Sigmoid colon (tissue), 7 donors: Measurements from ENCODE around the gene FAM13A. TPM values are rescaled to one million over a fixed set of nuclear protein-coding genes. Genes with fewer than 3 reads are reported as not detected.

Experiments
- DNase-seq: peaks from one replicate; pipeline ENCODE4 v3.0.0-alpha.2; 2019
- H3K27ac ChIP-seq, 4 donors: fragments of 200-600 bp; sonication (generic); one replicate each; pipeline ENCODE4 v1.5.1; 2016 to 2019; ENCODE audit warnings: mild to moderate bottlenecking in 1 of 4
- H3K27me3 ChIP-seq, 3 donors: fragments of 200-600 bp; sonication (generic); one replicate each; pipeline ENCODE4 v1.5.1; 2019; ENCODE audit warnings: mild to moderate bottlenecking in 1 of 3
- H3K36me3 ChIP-seq, 4 donors: fragments of 200-600 bp; sonication (generic); one replicate each; pipeline ENCODE4 v1.5.1; 2016 to 2019
- H3K4me1 ChIP-seq, 4 donors: fragments of 200-600 bp; sonication (generic); one replicate each; pipeline ENCODE4 v1.5.1; 2017 to 2019
- H3K4me3 ChIP-seq, 4 donors: fragments of 200-600 bp; sonication (generic); one replicate each; pipeline ENCODE4 v1.5.1; 2017 to 2019; ENCODE audit warnings: mild to moderate bottlenecking in 2 of 4, moderate library complexity in 1 of 4
- H3K9me3 ChIP-seq, 4 donors: fragments of 200-600 bp in 3 of 4; sonication (generic) in 3 of 4; one replicate each; pipeline versions ENCODE4 v1.5.1 to v1.6.1; 2013 to 2019
- EP300 ChIP-seq, 4 donors: sonication (generic); formaldehyde crosslinking; IDR thresholded peaks; one replicate each; pipeline ENCODE4 v1.6.1; 2017; ENCODE audit warnings: antibody characterized with exemption in 4 of 4
- POLR2A ChIP-seq, 2 donors: fragments of 450-650 bp; IDR thresholded peaks; one replicate each; pipeline ENCODE4 v1.6.1; 2016; ENCODE audit warnings: antibody characterized with exemption in 2 of 2, mild to moderate bottlenecking in 2 of 2, moderate library complexity in 2 of 2
- POLR2AphosphoS5 ChIP-seq, 4 donors: sonication (generic); formaldehyde crosslinking; IDR thresholded peaks; one replicate each; pipeline ENCODE4 v1.6.1; 2017; ENCODE audit warnings: antibody characterized with exemption in 4 of 4
- WGBS, 2 donors: extraction: QIAGEN DNeasy Blood & Tissue Kit; methylation state at CpG; one replicate each; pipeline ENCODE4 v1.1.7; 2013; 5-methylcytosine and 5-hydroxymethylcytosine counted together
- intact Hi-C: fragments of 100-400 bp; cut with DNase I; formaldehyde crosslinking; loops from one replicate; pipeline ENCODE4 v1.15.1; 2023
- polyA plus RNA-seq, 3 donors: library from polyadenylated mRNA; stranded (reverse); fragments of 200-250 nt; gene quantifications; one replicate each; pipeline ENCODE4 v1.2.3, GENCODE V29; 2013
- total RNA-seq, 4 donors: library from RNA; depleted of rRNA; stranded (reverse); fragments of >200 nt; gene quantifications; one replicate each; pipeline ENCODE4 v1.1.0, GENCODE V29; 2016
- TF ChIP-seq, protein P1 (sequence below), 4 experiments: fragments of 450-650 bp in 3 of 4; fragments of 200-600 bp in 1 of 4; IDR thresholded peaks; one replicate each; pipeline ENCODE4 v1.5.1; 2016 to 2019; ENCODE audit warnings: antibody characterized with exemption in 4 of 4, mild to moderate bottlenecking in 3 of 4, moderate library complexity in 2 of 4
- donor health status: healthy with polysubstance abuse.
- donor health status: Bipolar disorder and iron deficiency.
- donor health status: healthy.

Gene FAM13A
- total and polyA plus RNA-seq, 7 donors, result 9.9 to 49.7 (median 41.1) TPM

DNA sequence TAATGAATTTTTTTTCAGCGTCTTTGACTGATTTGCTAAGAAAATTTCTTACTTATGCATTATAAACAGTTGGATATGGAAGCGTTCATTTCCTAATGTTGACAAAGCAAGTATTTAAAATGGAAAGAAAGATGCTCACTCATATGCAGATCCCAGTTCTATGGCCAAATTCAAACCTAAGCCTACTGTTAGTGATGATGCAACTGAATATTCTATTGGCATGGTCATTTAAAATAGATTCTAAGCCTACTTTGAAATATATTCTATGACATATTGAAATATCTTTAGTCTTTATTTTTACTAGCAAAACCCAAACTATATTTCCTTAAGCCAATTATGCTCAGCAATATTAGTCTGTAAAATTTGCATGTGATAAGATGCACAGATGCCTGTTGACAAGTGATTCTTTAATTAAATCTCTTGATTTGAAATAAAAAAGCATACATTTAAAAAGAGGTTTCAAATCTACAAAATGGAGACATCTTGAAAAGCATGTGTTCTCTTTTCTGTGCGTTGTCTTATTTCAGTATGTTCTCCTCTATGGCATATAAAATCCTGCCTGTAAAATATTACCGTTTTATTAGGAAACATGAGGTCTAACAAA lies 262.8 kb downstream of the FAM13A start:
- intact Hi-C loops, result no loop called here
- H3K27ac ChIP-seq, result no peak overlapping the region
- H3K27me3 ChIP-seq, result no peaks in the 10 kb centered on the region

DNA sequence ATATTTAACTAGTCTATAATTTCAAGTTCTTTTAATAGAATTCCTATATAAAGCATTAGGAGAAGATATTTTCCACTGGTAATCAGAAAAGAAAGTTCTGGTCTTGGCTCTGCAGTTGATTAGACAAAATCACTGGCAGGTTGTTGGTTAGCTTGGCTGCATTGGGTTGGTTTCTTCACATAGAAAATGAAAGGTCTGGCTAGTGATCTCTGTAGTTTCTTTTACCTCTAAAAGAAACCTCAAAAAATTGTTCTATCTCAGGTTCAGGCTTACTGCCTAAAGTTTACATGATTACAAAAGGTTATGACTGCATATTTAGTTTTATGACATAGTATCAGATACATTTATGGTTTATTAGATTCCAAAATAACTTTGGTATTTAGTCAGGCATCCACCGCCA lies 263.5 kb downstream of the FAM13A start:
- peaks cover 0 to 20% (median 13%) of the 10 kb centered on the region in 4 donors for H3K4me1 ChIP-seq
- 89 to 95% methylated on average over 1 of the region's 1 CpG for WGBS, 2 donors
- no peak for DNase-seq
- H3K27ac ChIP-seq, result peak overlapping the region in 2 of 4 donors; percentile 72
- H3K27me3 ChIP-seq, result no peaks in the 10 kb centered on the region
- H3K36me3 ChIP-seq, result peaks cover 0 to 17% (median 7%) of the 10 kb centered on the region in 4 donors
- no peak overlapping the region for H3K4me3 ChIP-seq
- intact Hi-C loops, result no loop called here
- TF ChIP-seq POLR2A (IDR thresholded peaks at IDR 0.05) (no peak), POLR2AphosphoS5 (IDR thresholded peaks at IDR 0.05) (no peak), EP300 (IDR thresholded peaks at IDR 0.05) (no peak)
- TF ChIP-seq, protein P1, sequence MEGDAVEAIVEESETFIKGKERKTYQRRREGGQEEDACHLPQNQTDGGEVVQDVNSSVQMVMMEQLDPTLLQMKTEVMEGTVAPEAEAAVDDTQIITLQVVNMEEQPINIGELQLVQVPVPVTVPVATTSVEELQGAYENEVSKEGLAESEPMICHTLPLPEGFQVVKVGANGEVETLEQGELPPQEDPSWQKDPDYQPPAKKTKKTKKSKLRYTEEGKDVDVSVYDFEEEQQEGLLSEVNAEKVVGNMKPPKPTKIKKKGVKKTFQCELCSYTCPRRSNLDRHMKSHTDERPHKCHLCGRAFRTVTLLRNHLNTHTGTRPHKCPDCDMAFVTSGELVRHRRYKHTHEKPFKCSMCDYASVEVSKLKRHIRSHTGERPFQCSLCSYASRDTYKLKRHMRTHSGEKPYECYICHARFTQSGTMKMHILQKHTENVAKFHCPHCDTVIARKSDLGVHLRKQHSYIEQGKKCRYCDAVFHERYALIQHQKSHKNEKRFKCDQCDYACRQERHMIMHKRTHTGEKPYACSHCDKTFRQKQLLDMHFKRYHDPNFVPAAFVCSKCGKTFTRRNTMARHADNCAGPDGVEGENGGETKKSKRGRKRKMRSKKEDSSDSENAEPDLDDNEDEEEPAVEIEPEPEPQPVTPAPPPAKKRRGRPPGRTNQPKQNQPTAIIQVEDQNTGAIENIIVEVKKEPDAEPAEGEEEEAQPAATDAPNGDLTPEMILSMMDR (IDR thresholded peaks at IDR 0.05), result no peak
- H3K9me3 ChIP-seq, result peaks cover 0 to 2% (median 0%) of the 10 kb centered on the region in 4 donors

More for the DNA sequence above, 262.8 kb downstream of the FAM13A start:
- Histone ChIP-seq H3K9me3 (peaks cover 0 to 2% (median 0%) of the 10 kb centered on the region in 4 donors), H3K4me3 (no peak overlapping the region), H3K36me3 (peaks cover 0 to 11% (median 6%) of the 10 kb centered on the region in 4 donors), H3K4me1 (peaks cover 0 to 20% (median 13%) of the 10 kb centered on the region in 4 donors)
- TF ChIP-seq, protein P1 (IDR thresholded peaks at IDR 0.05), result no peak
- TF ChIP-seq POLR2AphosphoS5 (IDR thresholded peaks at IDR 0.05), result no peak
- DNase-seq, result no peak
- WGBS, 2 donors, result 95 to 96% methylated on average over 4 of the region's 4 CpGs

DNA sequence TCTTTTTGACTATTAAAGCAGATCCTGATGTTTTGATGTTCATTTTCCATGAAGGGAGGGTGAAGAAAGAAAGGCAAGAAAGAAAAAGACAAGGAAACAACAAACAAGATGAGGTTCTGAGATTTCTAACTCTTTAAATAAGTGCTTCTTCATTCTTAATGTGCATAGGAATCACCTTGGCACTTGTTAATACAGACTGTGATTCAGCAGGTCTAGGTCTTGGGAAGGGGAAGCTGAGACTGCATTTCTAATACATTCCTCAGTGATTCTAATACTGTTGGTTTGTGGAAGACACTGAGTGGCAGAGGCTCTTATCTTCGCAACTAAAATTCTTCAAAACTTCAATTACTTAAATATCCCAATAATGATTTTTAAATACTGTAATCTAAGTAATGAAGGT lies 264.2 kb downstream of the FAM13A start:
- intact Hi-C loops, result no loop called here
- H3K9me3 ChIP-seq, result peaks cover 0 to 2% (median 0%) of the 10 kb centered on the region in 4 donors
- no peak for DNase-seq
- no peak for TF ChIP-seq POLR2AphosphoS5 (IDR thresholded peaks at IDR 0.05)
- TF ChIP-seq, protein P1 (IDR thresholded peaks at IDR 0.05), result no peak
- no peak for TF ChIP-seq EP300 (IDR thresholded peaks at IDR 0.05)
- TF ChIP-seq POLR2A (IDR thresholded peaks at IDR 0.05), result no peak
- peak overlapping the region in 3 of 4 donors; percentile 14 to 72 (median 72) for H3K27ac ChIP-seq
- H3K27me3 ChIP-seq, result no peaks in the 10 kb centered on the region
- H3K36me3 ChIP-seq, result peaks cover 0 to 23% (median 7%) of the 10 kb centered on the region in 4 donors
- no peak overlapping the region for H3K4me3 ChIP-seq
- H3K4me1 ChIP-seq, result peaks cover 0 to 20% (median 13%) of the 10 kb centered on the region in 4 donors
- WGBS, 2 donors, result 96 to 98% methylated on average over 1 of the region's 1 CpG

DNA sequence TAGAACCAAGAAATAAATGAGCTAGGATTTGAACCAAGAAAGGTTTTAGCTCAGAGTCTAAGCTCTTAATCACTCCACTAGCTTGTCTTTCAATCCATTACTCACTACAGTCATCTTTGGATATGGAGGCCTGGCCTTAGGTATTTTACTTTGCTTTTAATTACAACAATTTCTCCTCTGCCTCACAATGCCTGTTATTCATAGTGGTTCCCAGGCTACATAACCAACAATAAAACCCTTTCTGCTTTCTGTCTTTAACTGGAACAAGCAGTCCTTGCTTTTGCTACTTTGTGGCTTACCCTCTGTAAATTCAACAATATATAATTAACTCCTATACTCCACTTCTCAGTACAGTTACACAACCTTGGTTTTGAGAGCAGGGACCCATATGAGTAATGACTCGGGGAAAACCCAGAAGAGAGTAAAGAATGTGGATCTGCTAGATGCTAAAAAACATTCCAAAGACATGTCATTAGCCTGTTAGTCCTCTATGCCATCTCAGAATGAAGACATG lies 264.7 kb downstream of the FAM13A start:
- no peak for TF ChIP-seq POLR2A (IDR thresholded peaks at IDR 0.05)
- TF ChIP-seq POLR2AphosphoS5 (IDR thresholded peaks at IDR 0.05), result peak in 1 of 4 donors; percentile 38
- no peak for TF ChIP-seq EP300 (IDR thresholded peaks at IDR 0.05)
- TF ChIP-seq, protein P1 (IDR thresholded peaks at IDR 0.05), result no peak
- peaks cover 0 to 28% (median 12%) of the 10 kb centered on the region in 4 donors for H3K36me3 ChIP-seq
- H3K27ac ChIP-seq, result peak overlapping the region in 3 of 4 donors; percentile 14 to 72 (median 72)
- DNase-seq, result no peak
- no peak overlapping the region for H3K4me3 ChIP-seq
- 69 to 73% methylated on average over 1 of the region's 1 CpG for WGBS, 2 donors
- H3K9me3 ChIP-seq, result peaks cover 0 to 2% (median 0%) of the 10 kb centered on the region in 4 donors
- no peaks in the 10 kb centered on the region for H3K27me3 ChIP-seq
- intact Hi-C loops, result no loop called here
- H3K4me1 ChIP-seq, result peaks cover 0 to 20% (median 13%) of the 10 kb centered on the region in 4 donors
